Stimulated activated CD8-positive, alpha-beta memory T cell treated with anti-CD3 and anti-CD28 coated beads, Interleukin-4, amount 100 ng/mL, for 1 hour (primary cell): ENCODE data around the gene PPCDC.
A peak's percentile ranks its signal among the peaks of the same experiment; 100 is the strongest.

Experiments used
- DNase-seq, 2 donors: peaks; one replicate each; pipeline ENCODE4 v3.0.0-alpha.2; 2020; ENCODE audit warnings: low read depth in 2 of 2, low spot score in 1 of 2

The PPCDC gene, protein sequence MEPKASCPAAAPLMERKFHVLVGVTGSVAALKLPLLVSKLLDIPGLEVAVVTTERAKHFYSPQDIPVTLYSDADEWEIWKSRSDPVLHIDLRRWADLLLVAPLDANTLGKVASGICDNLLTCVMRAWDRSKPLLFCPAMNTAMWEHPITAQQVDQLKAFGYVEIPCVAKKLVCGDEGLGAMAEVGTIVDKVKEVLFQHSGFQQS

DNA sequence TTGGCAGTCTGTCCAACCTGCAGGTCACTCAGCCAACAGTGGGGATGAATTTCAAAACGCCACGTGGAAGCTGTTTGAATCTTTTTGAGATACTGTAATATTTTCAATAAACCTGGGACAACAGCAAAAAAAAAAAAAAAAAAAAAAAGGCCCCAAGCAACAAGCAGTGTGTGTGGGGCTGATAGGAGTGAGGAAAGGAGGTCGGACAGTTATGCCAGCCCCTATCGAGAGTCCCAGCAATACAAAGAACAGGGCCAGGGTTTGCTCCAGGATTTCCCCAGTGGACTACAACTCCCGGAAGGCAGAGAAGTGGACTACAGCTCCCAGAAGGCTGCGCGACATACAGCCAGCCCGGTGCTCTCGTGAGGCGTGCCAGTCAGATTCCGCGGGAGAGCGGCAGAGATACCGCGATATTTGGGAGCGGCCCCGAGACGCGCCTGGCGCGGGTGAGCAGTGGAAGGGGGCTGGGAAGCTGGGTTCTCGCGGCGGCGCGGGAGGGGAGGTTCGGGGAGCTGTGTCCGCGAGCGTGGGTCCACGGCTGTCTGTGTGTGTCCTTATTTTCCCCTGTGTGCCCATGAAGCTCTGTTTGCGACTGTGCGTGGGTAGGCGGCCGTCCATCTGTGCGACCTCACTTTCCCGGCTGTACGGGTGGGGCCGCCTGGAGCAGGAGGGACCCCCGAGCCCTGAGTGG, at the start of gene PPCDC:
Gene PPCDC (plus strand): TSS at position 410 of the 691 bp plus-strand sequence. CDS start 4,729 bp downstream, outside the sequence.
- DNase-seq: peak; percentile 73 to 77

DNA sequence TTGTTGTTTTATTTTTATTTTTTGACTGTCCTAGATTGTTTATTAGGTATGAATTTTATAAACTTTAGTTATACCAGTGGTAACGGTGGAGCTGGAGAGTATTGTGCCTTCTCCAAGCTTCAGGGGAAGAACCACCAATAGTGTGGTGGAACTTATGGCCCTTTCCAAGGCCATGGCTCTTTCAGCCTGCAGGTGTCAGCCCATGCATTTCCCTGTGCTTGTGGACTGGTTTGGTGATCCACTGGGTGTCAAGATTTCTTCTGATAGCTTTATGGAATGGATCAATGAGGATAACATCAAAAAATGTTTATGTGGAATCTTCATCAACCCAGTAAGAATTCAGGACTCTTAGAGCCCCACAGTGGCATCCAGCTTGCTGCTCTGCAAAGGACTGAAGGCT, 47.2 kb upstream of the PPCDC start:
- DNase-seq: no peak

DNA sequence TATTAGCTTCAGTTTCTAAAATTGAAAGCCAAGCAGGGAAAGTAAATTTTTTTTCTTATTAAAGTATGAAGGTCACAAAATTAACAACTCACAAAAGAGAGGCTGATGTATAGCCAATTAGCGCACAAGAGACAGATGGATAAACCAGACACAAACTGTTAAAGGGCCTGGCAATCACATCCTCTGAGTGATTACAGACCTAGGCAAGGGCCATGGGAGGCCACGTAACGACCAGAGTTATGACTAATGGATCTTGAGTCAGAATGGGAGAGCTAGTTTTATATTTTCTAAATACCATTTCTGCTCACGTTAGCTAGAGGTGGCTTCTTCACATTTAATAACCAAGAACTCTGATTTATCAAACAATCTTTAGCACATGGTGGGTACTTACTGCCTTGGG, 45.8 kb upstream of the PPCDC start:
- no peak for DNase-seq

- no peak for DNase-seq
Observed at GRCh38 chr15:74978077-74978476, 45.3 kb upstream of the PPCDC start.

GRCh38 chr15:74978503-74978902, 44.9 kb upstream of the PPCDC start:
- no peak for DNase-seq

DNA sequence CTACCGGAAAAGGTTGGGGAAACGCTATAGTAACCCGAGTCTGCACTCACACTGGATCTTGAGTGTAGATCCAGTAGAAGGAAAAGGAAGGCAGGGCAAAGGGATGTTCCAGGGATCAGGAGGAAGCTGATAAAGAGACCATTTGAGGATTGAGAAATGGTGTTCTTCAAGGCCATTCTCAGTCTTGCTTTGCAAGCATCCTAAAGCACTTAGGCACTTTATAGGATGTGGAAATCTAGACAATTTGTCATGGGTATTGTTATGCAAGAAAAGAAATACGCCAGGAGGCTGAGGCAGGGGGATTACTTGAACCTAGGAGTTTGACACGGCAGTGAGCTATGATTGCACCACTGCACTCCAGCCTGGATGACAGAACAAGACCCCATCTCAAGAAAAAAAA, 41.2 kb upstream of the PPCDC start:
- DNase-seq: no peak

GRCh38 chr15:74983725-74984231, 39.6 kb upstream of the PPCDC start:
- no peak for DNase-seq

- DNase-seq: no peak
Observed at GRCh38 chr15:74988007-74988800, 35.2 kb upstream of the PPCDC start.

- no peak for DNase-seq
Observed at GRCh38 chr15:74989527-74989926, 33.9 kb upstream of the PPCDC start.

DNA sequence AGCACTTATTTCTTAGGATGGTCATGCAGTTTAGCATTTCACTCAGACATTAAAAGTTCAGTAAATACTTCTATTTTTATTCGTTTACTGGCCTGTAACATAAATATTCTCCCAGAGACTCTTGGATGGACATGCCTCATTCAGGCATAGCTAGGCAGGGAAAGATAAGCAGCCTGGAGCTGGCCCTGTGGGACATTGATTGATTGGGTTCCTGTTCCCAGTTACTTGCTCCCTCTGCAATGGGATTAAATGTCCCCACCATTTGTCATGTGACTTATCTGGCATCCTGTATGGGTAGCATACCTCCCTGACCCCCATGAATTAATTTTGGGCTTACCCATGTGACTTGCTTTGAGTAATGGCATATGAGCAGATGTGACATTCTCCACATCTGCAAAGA, 30.8 kb upstream of the PPCDC start:
- no peak for DNase-seq

DNA sequence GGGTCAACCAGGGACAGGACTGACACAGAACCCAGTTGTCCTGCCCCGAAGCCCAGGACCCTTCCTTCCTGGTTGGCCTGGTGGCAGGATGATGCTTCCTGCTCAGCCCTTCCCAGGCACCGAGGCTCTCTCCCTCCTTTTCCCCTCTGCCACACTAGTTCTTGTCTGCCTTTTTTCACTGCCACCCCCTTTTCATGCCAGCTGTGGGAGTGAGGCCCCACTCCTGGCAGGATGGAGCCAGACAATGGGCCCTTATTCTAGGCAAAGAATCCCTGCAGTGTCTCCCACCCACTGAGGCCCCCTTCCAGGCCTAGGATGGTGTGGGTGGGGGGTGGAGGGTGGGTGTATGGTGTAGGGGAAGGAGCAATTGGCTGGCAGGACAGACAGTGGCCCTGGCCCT, 29.2 kb upstream of the PPCDC start:
- DNase-seq: no peak

- no peak for DNase-seq
Observed at GRCh38 chr15:74994685-74995084, 28.7 kb upstream of the PPCDC start.

DNA sequence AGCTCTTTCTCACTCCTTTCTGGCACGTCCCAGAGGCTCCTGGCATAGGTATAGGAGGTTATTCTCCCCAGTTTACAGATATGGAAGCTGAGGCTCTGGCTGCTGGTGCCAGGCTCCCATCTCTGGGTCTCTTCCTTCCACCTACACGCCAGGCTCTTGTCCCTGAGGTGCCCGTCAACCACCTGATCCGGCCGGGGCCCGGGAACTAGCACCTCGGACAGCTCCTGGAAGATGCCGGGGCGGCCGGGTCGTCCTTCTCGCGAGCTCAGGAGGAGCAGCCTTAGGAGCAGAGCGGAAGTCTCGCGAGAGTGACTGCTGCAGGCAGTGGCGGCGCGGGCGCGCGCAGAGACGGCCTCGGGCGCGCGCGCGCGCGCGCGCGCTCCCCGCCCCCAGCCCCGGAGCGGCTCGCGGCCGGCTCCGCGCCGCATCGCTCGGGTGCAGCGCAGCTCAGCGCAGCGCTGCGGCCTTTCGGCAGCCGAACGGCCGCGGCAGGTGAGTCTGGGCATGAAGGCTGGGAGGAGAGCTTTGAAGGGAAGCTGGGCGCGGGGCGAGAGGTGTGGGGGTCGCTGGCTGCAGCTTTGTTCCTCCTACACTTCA, 28.1 kb upstream of the PPCDC start, which contains the start of gene SCAMP5:
Gene SCAMP5 (plus strand): TSS at position 382 of the 597 bp plus-strand sequence. CDS start 16,277 bp downstream, outside the sequence.
- peak; percentile 66 to 73 for DNase-seq

GRCh38 chr15:74995779-74996765, 27.3 kb upstream of the PPCDC start:
- DNase-seq: no peak

DNA sequence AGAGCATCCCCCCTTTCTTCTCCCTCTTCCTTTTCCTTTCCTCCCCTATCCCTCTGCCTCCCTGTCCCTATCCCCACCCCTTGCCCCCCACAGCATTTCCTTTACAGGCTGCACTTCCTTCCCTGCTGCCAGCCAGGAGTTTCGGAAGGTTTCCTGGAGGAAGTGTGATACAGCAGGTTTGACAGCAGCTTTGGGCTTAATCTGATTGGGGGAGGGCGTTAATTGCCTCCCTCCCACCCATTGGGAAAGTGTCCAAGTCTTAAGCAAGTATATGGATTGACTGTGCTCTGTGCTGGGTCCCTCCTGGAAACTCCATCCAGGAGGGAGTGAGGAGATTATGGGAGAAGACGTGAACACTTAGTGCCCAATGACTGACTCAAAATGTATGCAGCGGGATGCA, 26.2 kb upstream of the PPCDC start:
- DNase-seq: no peak

- no peak for DNase-seq
Observed at GRCh38 chr15:74997543-74997942, 25.8 kb upstream of the PPCDC start.

- no peak for DNase-seq
Observed at GRCh38 chr15:75001310-75001709, 22.1 kb upstream of the PPCDC start.

GRCh38 chr15:75002398-75002797, 21.0 kb upstream of the PPCDC start:
- DNase-seq: no peak

- no peak for DNase-seq
Observed at GRCh38 chr15:75007216-75007615, 16.2 kb upstream of the PPCDC start.

DNA sequence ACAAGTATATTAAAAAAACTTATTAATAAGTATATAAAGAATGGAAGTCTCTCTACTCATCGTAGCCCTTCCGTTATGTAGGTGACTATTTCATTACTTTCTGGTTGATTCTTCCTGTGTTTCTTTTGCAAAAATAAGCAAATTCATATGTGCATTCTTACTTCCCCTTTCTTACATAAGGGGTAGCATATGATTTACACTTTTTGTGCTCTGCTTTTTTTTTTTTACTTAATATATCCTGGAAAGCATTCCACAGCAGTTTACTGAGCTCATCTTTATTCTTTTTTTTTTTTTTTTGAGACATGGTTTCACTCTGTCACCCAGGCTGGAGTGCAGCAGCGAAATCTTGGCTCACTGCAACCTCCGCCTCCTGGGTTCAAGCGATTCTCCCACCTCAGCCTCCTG, 15.2 kb upstream of the PPCDC start:
- DNase-seq: no peak
